OCI-LY7 (cell line): ENCODE results near the gene SLC6A7. TPM values are rescaled to one million over a fixed set of nuclear protein-coding genes. Genes with fewer than 3 reads are reported as not detected.

Experiments
- BruUV-seq: library from RNA; stranded (reverse); fragments of 400-500 nt; replicated peaks from 2 replicates; lab custom pipeline; 2021; lab: Mats Ljungman, UMichigan
- CTCF ChIA-PET: fragments of 300-600 bp; sonication (Branson Sonifier 250); formaldehyde crosslinking; loops from one replicate; lab custom pipeline; 2022; ENCODE audit warnings: antibody characterized with exemption; ENCODE audit not compliant: unreplicated experiment; lab: Charles Lee
- POLR2A ChIA-PET: fragments of 300-600 bp; sonication (Branson Sonifier 250); formaldehyde crosslinking; loops from one replicate; lab custom pipeline; 2022; ENCODE audit warnings: antibody characterized with exemption; lab: Charles Lee
- DNase-seq: peaks from one replicate; pipeline ENCODE4 v3.0.0-alpha.2; 2015; ENCODE audit warnings: low spot score
- H2AFZ ChIP-seq: fragments of 200-600 bp; sonication (generic), shearing (Covaris generic); 2 replicates; pipeline ENCODE4 v1.6.1; 2014; ENCODE audit warnings: mild to moderate bottlenecking, antibody characterized with exemption, low read length, moderate library complexity
- H3K27ac ChIP-seq: fragments of 200-600 bp; sonication (generic); 2 replicates; pipeline ENCODE4 v1.5.1; 2014; ENCODE audit warnings: mixed run types, low read depth, mild to moderate bottlenecking, moderate library complexity, low read length, inconsistent platforms; ENCODE audit not compliant: poor library complexity, severe bottlenecking
- H3K36me3 ChIP-seq: fragments of 200-600 bp; sonication (generic); 2 replicates; pipeline ENCODE4 v1.6.1; 2014; ENCODE audit warnings: mild to moderate bottlenecking, antibody characterized with exemption, low read length, moderate library complexity, mixed read lengths; ENCODE audit not compliant: insufficient read depth
- H3K4me1 ChIP-seq: fragments of 200-600 bp; sonication (generic); 2 replicates; pipeline ENCODE4 v1.5.1; 2014; ENCODE audit warnings: mild to moderate bottlenecking, low read length; ENCODE audit not compliant: insufficient read depth, poor library complexity, severe bottlenecking
- H3K4me2 ChIP-seq: fragments of 200-600 bp; sonication (generic); 2 replicates; pipeline ENCODE4 v1.6.1; 2014; ENCODE audit warnings: mild to moderate bottlenecking, low read length
- H3K4me3 ChIP-seq: fragments of 200-600 bp; sonication (generic); 2 replicates; pipeline ENCODE4 v1.5.1; 2014; ENCODE audit warnings: mild to moderate bottlenecking, low read depth, low read length; ENCODE audit not compliant: poor library complexity, severe bottlenecking
- H3K79me2 ChIP-seq: fragments of 200-600 bp; sonication (generic); 2 replicates; pipeline ENCODE4 v1.6.1; 2016; ENCODE audit warnings: low read depth, mild to moderate bottlenecking, low read length, moderate library complexity, mixed read lengths; ENCODE audit not compliant: insufficient read depth
- H3K9me2 ChIP-seq: fragments of 200-600 bp; sonication (generic); 2 replicates; pipeline ENCODE4 v1.6.1; 2016; ENCODE audit warnings: mild to moderate bottlenecking, low read length, mixed read lengths; ENCODE audit not compliant: insufficient read depth
- H3K9me3 ChIP-seq: fragments of 200-600 bp; sonication (generic); 2 replicates; pipeline ENCODE4 v1.6.1; 2014; ENCODE audit warnings: mild to moderate bottlenecking, mixed run types, low read length, mixed read lengths
- H4K20me1 ChIP-seq: fragments of 200-600 bp; sonication (generic); 2 replicates; pipeline ENCODE4 v1.6.1; 2014; ENCODE audit warnings: mild to moderate bottlenecking, antibody characterized with exemption, low read length, moderate library complexity, mixed read lengths; ENCODE audit not compliant: insufficient read depth
- CTCF ChIP-seq: fragments of 200-600 bp; sonication (generic); conservative IDR thresholded peaks from 2 replicates; pipeline ENCODE4 v1.5.1; 2014; ENCODE audit warnings: mild to moderate bottlenecking, antibody characterized with exemption, low read length, moderate library complexity, mixed read lengths
- EZH2phosphoT487 ChIP-seq: fragments of 200-600 bp; sonication (generic); IDR thresholded peaks from 2 replicates; pipeline ENCODE4 v1.6.1; 2018; ENCODE audit warnings: low read depth, borderline replicate concordance, mild to moderate bottlenecking, mixed run types, antibody characterized with exemption, low read length, moderate library complexity, mixed read lengths
- intact Hi-C: fragments of 100-400 bp; cut with micrococcal nuclease; formaldehyde crosslinking; loops from one replicate; pipeline ENCODE4 v1.10.0; 2022; ENCODE audit not compliant: unreplicated experiment
- total RNA-seq, 2 experiments: library from RNA; depleted of rRNA in 1 of 2; stranded (reverse); fragments of >200 nt in 1 of 2; shearing (Covaris generic) in 1 of 2; gene quantifications; 2 replicates each; pipeline ENCODE4 v1.2.3, GENCODE V29; 2014 to 2022

SLC6A7 gene
- total RNA-seq, 2 experiments from 2014 or later = not detected

GRCh38 chr5:150235500-150235854 is 45.6 kb downstream of the SLC6A7 start:
- ChIA-PET CTCF (no interaction called here), POLR2A (no interaction called here)
- Histone ChIP-seq H2AFZ (no peak overlapping the region), H3K4me1 (no peaks in the 10 kb centered on the region), H3K79me2 (no peaks in the 10 kb centered on the region), H3K4me2 (no peak overlapping the region), H3K4me3 (no peak overlapping the region), H3K36me3 (no peaks in the 10 kb centered on the region), H3K27ac (no peak overlapping the region), H4K20me1 (no peaks in the 10 kb centered on the region), H3K9me2 (no peaks in the 10 kb centered on the region), H3K9me3 (no peaks in the 10 kb centered on the region)
- intact Hi-C loops = no loop called here
- no TSS peak for BruUV-seq
- no peak for TF ChIP-seq EZH2phosphoT487
- no peak for TF ChIP-seq CTCF
- DNase-seq = no peak

DNA sequence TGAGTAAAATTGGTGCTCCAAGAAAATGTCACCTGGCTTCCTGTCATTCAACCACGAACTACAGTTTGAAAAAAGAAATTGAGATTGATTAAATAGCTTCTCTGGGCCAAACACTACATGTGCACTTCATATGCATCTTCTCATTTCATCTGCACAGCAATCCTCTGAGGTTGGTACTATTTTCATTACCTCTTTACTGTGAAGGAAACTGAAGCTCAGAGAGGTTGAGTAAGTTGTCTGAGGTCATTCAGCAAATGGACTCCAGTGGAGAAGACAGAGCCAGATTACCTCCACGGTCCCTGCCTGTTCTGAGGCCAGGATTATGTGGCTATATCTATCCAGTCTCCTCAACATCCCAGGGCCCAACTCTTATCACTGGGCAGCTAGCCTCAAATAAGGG is 46.5 kb downstream of the SLC6A7 start:
- no peaks in the 10 kb centered on the region for H3K79me2 ChIP-seq
- no peak overlapping the region for H2AFZ ChIP-seq
- no peaks in the 10 kb centered on the region for H3K36me3 ChIP-seq
- H3K4me3 ChIP-seq = no peak overlapping the region
- TF ChIP-seq EZH2phosphoT487 (no peak), CTCF (no peak)
- no peaks in the 10 kb centered on the region for H4K20me1 ChIP-seq
- CTCF ChIA-PET = no interaction called here
- POLR2A ChIA-PET = no interaction called here
- no peaks in the 10 kb centered on the region for H3K9me3 ChIP-seq
- H3K4me1 ChIP-seq = no peaks in the 10 kb centered on the region
- no peaks in the 10 kb centered on the region for H3K9me2 ChIP-seq
- no TSS peak for BruUV-seq
- H3K4me2 ChIP-seq = no peak overlapping the region
- H3K27ac ChIP-seq = no peak overlapping the region
- DNase-seq = no peak
- intact Hi-C loops = no loop called here

- Histone ChIP-seq H3K4me2 (no peak overlapping the region), H3K4me1 (no peaks in the 10 kb centered on the region), H3K9me3 (no peaks in the 10 kb centered on the region), H2AFZ (no peak overlapping the region), H3K79me2 (no peaks in the 10 kb centered on the region), H4K20me1 (no peaks in the 10 kb centered on the region), H3K4me3 (no peak overlapping the region), H3K27ac (no peak overlapping the region), H3K36me3 (no peaks in the 10 kb centered on the region), H3K9me2 (no peaks in the 10 kb centered on the region)
- TF ChIP-seq EZH2phosphoT487 (no peak), CTCF (no peak)
- no TSS peak for BruUV-seq
- intact Hi-C loops = no loop called here
- no peak for DNase-seq
- ChIA-PET CTCF (no interaction called here), POLR2A (interaction anchor here (0.9 kb wide), 1 partner anchor 11 kb away, joined by 4 read pairs; no protein-coding TSS in a partner anchor)
These were observed 47.3 kb downstream of the SLC6A7 start for GRCh38 chr5:150236981-150237754.
